Esophagus squamous epithelium (tissue), 5 donors: ENCODE data around the gene LTB. TPM values are rescaled to one million over a fixed set of nuclear protein-coding genes. Genes with fewer than 3 reads are reported as not detected.

Source experiments
- DNase-seq: peaks from one replicate; lab custom pipeline; 2025; lab: John Stamatoyannopoulos, UW
- H3K27ac ChIP-seq, 4 donors: fragments of 200-600 bp; sonication (generic); one replicate each; pipeline ENCODE4 v1.5.1; 2016 to 2019; ENCODE audit warnings: mild to moderate bottlenecking in 1 of 4
- H3K27me3 ChIP-seq, 4 donors: fragments of 200-600 bp; sonication (generic); 1 replicate in 3 of 4; 2 replicates in 1 of 4; pipeline versions ENCODE4 v1.5.1 to v1.6.0; 2017 to 2021; ENCODE audit warnings: antibody characterized with exemption in 1 of 4
- H3K36me3 ChIP-seq, 3 donors: fragments of 200-600 bp; sonication (generic); one replicate each; pipeline ENCODE4 v1.5.1; 2016 to 2019
- H3K4me1 ChIP-seq, 3 donors: fragments of 200-600 bp; sonication (generic); one replicate each; pipeline ENCODE4 v1.5.1; 2017 to 2019
- H3K4me3 ChIP-seq, 4 donors: fragments of 200-600 bp; sonication (generic); 1 replicate in 3 of 4; 2 replicates in 1 of 4; pipeline ENCODE4 v1.5.1; 2016 to 2019; ENCODE audit warnings: mild to moderate bottlenecking in 2 of 4, moderate library complexity in 1 of 4
- H3K9me3 ChIP-seq, 3 donors: fragments of 200-600 bp; sonication (generic); one replicate each; pipeline ENCODE4 v1.5.1; 2016 to 2019
- POLR2A ChIP-seq, 4 donors: fragments of 450-650 bp; IDR thresholded peaks; one replicate each; pipeline ENCODE4 v1.6.1; 2017; ENCODE audit warnings: antibody characterized with exemption in 4 of 4, mild to moderate bottlenecking in 4 of 4, moderate library complexity in 3 of 4
- WGBS, 2 donors: methylation state at CpG; one replicate each; pipeline ENCODE4 v1.1.5; 2018; 5-methylcytosine and 5-hydroxymethylcytosine counted together
- intact Hi-C: fragments of 100-400 bp; cut with DNase I; formaldehyde crosslinking; loops from one replicate; pipeline ENCODE4 v1.15.0; 2022
- total RNA-seq, 4 donors: library from RNA; depleted of rRNA; stranded (reverse); fragments of >200 nt; gene quantifications; one replicate each; pipeline ENCODE4 v1.1.0, GENCODE V29; 2016
- TF ChIP-seq, protein P1 (sequence below), 6 experiments: fragments of 450-650 bp in 4 of 6; fragments of 200-600 bp in 2 of 6; sonication (generic) in 2 of 6; IDR thresholded peaks; one replicate each; pipeline ENCODE4 v1.5.1; 2016 to 2019; ENCODE audit warnings: antibody characterized with exemption in 6 of 6, mild to moderate bottlenecking in 4 of 6, moderate library complexity in 4 of 6
- donor health status: DM: yes; HTN: yes; CAD: no.

The LTB gene
- total RNA-seq, 4 donors from 2014 or later: 0.53 to 2.3 (median 1.1) TPM

DNA sequence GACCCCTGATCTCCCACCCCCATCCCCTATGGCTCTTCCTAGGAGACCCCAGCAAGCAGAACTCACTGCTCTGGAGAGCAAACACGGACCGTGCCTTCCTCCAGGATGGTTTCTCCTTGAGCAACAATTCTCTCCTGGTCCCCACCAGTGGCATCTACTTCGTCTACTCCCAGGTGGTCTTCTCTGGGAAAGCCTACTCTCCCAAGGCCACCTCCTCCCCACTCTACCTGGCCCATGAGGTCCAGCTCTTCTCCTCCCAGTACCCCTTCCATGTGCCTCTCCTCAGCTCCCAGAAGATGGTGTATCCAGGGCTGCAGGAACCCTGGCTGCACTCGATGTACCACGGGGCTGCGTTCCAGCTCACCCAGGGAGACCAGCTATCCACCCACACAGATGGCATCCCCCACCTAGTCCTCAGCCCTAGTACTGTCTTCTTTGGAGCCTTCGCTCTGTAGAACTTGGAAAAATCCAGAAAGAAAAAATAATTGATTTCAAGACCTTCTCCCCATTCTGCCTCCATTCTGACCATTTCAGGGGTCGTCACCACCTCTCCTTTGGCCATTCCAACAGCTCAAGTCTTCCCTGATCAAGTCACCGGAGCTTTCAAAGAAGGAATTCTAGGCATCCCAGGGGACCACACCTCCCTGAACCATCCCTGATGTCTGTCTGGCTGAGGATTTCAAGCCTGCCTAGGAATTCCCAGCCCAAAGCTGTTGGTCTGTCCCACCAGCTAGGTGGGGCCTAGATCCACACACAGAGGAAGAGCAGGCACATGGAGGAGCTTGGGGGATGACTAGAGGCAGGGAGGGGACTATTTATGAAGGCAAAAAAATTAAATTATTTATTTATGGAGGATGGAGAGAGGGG is 8.8 kb downstream of the LTB start:
- H3K36me3 ChIP-seq: no peaks in the 10 kb centered on the region
- H3K27ac ChIP-seq: peak overlapping the region in 2 of 4 donors; percentile 9 to 62
- peaks cover 0 to 8% (median 0%) of the 10 kb centered on the region in 3 donors for H3K4me1 ChIP-seq
- peaks cover 0 to 11% (median 0%) of the 10 kb centered on the region in 4 donors for H3K27me3 ChIP-seq
- 84 to 85% methylated on average over 7 to 8 of the region's 9 CpGs for WGBS, 2 donors
- H3K4me3 ChIP-seq: no peak overlapping the region
- H3K9me3 ChIP-seq: no peaks in the 10 kb centered on the region
- intact Hi-C loops: no loop called here
- TF ChIP-seq POLR2A (IDR thresholded peaks at IDR 0.05): no peak
- TF ChIP-seq, protein P1, sequence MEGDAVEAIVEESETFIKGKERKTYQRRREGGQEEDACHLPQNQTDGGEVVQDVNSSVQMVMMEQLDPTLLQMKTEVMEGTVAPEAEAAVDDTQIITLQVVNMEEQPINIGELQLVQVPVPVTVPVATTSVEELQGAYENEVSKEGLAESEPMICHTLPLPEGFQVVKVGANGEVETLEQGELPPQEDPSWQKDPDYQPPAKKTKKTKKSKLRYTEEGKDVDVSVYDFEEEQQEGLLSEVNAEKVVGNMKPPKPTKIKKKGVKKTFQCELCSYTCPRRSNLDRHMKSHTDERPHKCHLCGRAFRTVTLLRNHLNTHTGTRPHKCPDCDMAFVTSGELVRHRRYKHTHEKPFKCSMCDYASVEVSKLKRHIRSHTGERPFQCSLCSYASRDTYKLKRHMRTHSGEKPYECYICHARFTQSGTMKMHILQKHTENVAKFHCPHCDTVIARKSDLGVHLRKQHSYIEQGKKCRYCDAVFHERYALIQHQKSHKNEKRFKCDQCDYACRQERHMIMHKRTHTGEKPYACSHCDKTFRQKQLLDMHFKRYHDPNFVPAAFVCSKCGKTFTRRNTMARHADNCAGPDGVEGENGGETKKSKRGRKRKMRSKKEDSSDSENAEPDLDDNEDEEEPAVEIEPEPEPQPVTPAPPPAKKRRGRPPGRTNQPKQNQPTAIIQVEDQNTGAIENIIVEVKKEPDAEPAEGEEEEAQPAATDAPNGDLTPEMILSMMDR (IDR thresholded peaks at IDR 0.05): no peak
- DNase-seq: no peak

DNA sequence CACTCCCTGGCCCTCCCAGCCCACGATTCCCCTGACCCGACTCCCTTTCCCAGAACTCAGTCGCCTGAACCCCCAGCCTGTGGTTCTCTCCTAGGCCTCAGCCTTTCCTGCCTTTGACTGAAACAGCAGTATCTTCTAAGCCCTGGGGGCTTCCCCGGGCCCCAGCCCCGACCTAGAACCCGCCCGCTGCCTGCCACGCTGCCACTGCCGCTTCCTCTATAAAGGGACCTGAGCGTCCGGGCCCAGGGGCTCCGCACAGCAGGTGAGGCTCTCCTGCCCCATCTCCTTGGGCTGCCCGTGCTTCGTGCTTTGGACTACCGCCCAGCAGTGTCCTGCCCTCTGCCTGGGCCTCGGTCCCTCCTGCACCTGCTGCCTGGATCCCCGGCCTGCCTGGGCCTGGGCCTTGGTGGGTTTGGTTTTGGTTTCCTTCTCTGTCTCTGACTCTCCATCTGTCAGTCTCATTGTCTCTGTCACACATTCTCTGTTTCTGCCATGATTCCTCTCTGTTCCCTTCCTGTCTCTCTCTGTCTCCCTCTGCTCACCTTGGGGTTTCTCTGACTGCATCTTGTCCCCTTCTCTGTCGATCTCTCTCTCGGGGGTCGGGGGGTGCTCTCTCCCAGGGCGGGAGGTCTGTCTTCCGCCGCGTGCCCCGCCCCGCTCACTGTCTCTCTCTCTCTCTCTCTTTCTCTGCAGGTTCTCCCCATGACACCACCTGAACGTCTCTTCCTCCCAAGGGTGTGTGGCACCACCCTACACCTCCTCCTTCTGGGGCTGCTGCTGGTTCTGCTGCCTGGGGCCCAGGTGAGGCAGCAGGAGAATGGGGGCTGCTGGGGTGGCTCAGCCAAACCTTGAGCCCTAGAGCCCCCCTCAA is 9.9 kb downstream of the LTB start, which contains the start of gene LTA:
LTA (plus strand) TSS at position 249 of the 871 bp plus-strand sequence; CDS start at position 703, 454 bp downstream.
- DNase-seq: no peak
- no peaks in the 10 kb centered on the region for H3K36me3 ChIP-seq
- no peaks in the 10 kb centered on the region for H3K9me3 ChIP-seq
- peaks cover 0 to 15% (median 5%) of the 10 kb centered on the region in 3 donors for H3K4me1 ChIP-seq
- TF ChIP-seq, protein P1 (IDR thresholded peaks at IDR 0.05): no peak
- TF ChIP-seq POLR2A (IDR thresholded peaks at IDR 0.05): peak in 1 of 4 donors; percentile 28
- peak within 1 kb of the TSS in 2 of 4 donors; percentile 62 to 72 for H3K27ac ChIP-seq
- intact Hi-C loops: no loop called here
- H3K4me3 ChIP-seq: peak within 1 kb of the TSS in 2 of 4 donors; percentile 26 to 45
- 66 to 78% methylated on average over 16 to 25 of the region's 27 CpGs for WGBS, 2 donors
- peaks cover 0 to 21% (median 0%) of the 10 kb centered on the region in 4 donors for H3K27me3 ChIP-seq

DNA sequence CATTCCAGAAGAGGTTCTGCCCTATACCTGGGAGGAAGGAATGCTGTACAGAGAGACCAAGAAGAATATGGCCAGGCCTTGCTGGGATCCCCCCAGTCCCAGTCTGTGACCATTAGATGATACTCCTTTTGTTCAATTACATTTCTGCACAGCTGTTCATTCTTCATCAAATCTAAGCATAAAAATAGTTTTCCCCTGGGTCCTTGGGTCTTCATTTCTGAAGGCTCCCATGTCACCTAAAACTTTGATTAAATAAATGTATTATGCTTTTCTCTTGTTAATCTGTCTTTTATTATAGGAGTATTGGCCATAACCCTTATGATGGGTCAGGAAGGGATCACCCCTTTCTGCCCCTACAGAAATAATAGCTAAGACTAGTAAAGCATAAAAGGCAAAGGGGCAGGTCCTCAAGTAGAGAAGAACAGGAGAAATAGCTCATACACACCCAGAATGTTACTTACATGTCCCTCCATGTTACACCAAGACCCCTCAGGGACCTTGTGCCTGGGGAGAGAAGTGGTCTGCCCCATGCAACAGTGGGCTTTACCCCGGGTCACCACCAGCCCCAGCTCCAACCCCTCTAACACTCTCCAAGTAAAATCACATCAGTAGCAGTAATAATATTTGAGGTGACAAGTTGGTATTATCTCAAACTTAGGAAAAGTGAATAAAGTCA is 12.2 kb downstream of the LTB start:
- no peak for DNase-seq
- WGBS, 2 donors: 75 to 83% methylated on average over 1 of the region's 1 CpG
- H3K36me3 ChIP-seq: no peaks in the 10 kb centered on the region
- no peaks in the 10 kb centered on the region for H3K9me3 ChIP-seq
- intact Hi-C loops: no loop called here
- H3K4me1 ChIP-seq: peaks cover 0 to 9% (median 5%) of the 10 kb centered on the region in 3 donors
- H3K27ac ChIP-seq: no peak overlapping the region
- TF ChIP-seq, protein P1 (IDR thresholded peaks at IDR 0.05): no peak
- no peak for TF ChIP-seq POLR2A (IDR thresholded peaks at IDR 0.05)
- no peak overlapping the region for H3K4me3 ChIP-seq
- peaks cover 0 to 29% (median 0%) of the 10 kb centered on the region in 4 donors for H3K27me3 ChIP-seq

DNA sequence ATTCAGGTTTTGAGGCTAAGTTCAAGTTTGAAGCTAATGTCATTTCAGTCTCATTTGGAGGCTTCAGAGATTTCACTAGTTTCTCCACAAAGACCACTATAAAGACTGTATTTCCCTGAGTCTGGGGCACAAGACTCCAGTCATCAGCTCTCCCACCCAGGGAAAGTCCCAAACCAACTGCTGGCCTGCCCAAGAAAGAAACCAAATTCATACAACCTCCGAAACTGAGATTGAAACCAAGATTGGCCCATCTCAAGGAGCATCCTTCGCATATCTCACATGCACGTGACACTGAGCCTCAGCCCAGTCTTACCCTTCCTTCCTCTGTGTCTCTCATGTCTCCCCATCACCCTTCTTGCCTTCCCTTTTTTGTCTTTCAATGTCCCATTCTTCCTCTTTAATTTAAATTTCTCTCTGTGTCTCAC is 13.7 kb downstream of the LTB start:
- H3K4me3 ChIP-seq: no peak overlapping the region
- intact Hi-C loops: no loop called here
- no peaks in the 10 kb centered on the region for H3K9me3 ChIP-seq
- 58 to 63% methylated on average over 3 of the region's 3 CpGs for WGBS, 2 donors
- peaks cover 0 to 24% (median 0%) of the 10 kb centered on the region in 4 donors for H3K27me3 ChIP-seq
- no peak for TF ChIP-seq POLR2A (IDR thresholded peaks at IDR 0.05)
- TF ChIP-seq, protein P1 (IDR thresholded peaks at IDR 0.05): no peak
- no peaks in the 10 kb centered on the region for H3K36me3 ChIP-seq
- DNase-seq: no peak
- peaks cover 0 to 7% (median 5%) of the 10 kb centered on the region in 3 donors for H3K4me1 ChIP-seq
- H3K27ac ChIP-seq: no peak overlapping the region
